Activated CD4-positive, alpha-beta T cell treated with anti-CD3 and anti-CD28 coated beads, Interleukin-2, amount 10 ng/mL, durations not matched to agents 24 days and 14 days (primary cell): ENCODE data around the gene HMOX2. TPM values are rescaled to one million over a fixed set of nuclear protein-coding genes. Genes with fewer than 3 reads are reported as not detected.

Source experiments
- DNase-seq: peaks from one replicate; pipeline ENCODE4 v3.0.0; 2022
- H3K27ac Mint-ChIP-seq: one replicate; pipeline ENCODE4 v1.8.0; 2022; ENCODE audit warnings: mild to moderate bottlenecking, mixed read lengths
- H3K27me3 Mint-ChIP-seq: one replicate; pipeline ENCODE4 v1.8.0; 2022; ENCODE audit warnings: mixed read lengths
- H3K36me3 Mint-ChIP-seq: one replicate; pipeline ENCODE4 v1.8.0; 2022; ENCODE audit warnings: low read depth, mild to moderate bottlenecking, mixed read lengths
- H3K4me1 Mint-ChIP-seq: one replicate; pipeline ENCODE4 v1.8.0; 2021; ENCODE audit warnings: mixed read lengths
- H3K4me3 Mint-ChIP-seq: one replicate; pipeline ENCODE4 v1.8.0; 2022; ENCODE audit warnings: mild to moderate bottlenecking, moderate library complexity, mixed read lengths
- H3K9me3 Mint-ChIP-seq: one replicate; pipeline ENCODE4 v1.8.0; 2021; ENCODE audit warnings: mixed read lengths
- intact Hi-C: fragments of 100-400 bp; cut with micrococcal nuclease; formaldehyde crosslinking; loops from one replicate; pipeline ENCODE4 v1.15.1; 2023
- total RNA-seq: library from RNA; stranded (reverse); gene quantifications from 2 replicates; pipeline ENCODE4 v1.2.3, GENCODE V29; 2022

Gene HMOX2
- total RNA-seq, 1 donor from 2014 or later: 64.3 TPM

DNA sequence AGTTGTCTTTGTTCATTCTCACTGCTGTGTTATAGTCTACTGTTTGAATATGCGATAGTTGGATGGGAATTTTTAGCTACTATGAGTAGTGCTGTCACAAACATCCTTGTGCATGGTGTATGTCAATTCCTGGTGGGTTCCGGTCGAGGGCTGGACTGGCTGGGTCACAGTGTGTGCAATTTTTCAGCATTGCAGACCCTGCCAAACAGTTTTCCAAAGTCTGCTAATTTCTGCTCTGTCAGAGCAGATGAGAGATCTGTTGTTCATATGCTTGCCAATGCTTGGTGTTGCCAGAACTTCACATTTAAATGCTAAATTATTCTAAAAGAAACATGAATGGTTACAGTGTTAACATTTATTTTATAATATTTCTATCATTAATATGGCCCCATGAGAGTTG is 76.3 kb downstream of the HMOX2 start:
- intact Hi-C loops: no loop called here
- H3K9me3 Mint-ChIP-seq: no peaks in the 10 kb centered on the region
- H3K27ac Mint-ChIP-seq: no peak overlapping the region
- H3K4me1 Mint-ChIP-seq: peaks cover 7% of the 10 kb centered on the region
- H3K36me3 Mint-ChIP-seq: no peaks in the 10 kb centered on the region
- H3K27me3 Mint-ChIP-seq: peaks cover 11% of the 10 kb centered on the region
- no peak overlapping the region for H3K4me3 Mint-ChIP-seq
- DNase-seq: no peak

DNA sequence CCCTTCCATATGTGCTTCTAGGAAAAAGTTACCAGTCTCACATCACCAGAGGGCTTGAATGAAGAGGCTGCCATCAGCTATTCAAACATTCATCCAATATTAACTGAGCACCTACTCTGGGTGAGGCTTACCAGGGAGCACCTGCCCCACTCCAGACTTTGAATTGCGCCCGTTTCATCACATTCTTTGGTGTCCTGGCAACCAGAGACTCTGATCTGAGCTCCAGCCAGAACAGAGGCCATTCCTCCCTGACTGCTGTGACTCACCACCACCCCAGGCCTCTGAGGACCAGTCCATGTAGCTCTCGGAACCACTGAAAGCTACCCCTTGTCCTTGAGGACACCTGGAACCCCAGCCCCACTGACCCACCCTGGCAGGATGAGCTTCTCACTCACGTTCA is 79.9 kb downstream of the HMOX2 start, which contains the start of gene C16orf96:
Gene C16orf96, plus strand, starts transcription at position 229 of the 400 bp plus-strand sequence. Its CDS starts 150 bp downstream, at position 379.
- Mint-ChIP-seq H3K36me3 (no peaks in the 10 kb centered on the region), H3K27me3 (peaks cover 8% of the 10 kb centered on the region), H3K9me3 (no peaks in the 10 kb centered on the region), H3K4me1 (no peaks in the 10 kb centered on the region), H3K4me3 (no peak within 1 kb of the TSS), H3K27ac (no peak within 1 kb of the TSS)
- no peak for DNase-seq
- intact Hi-C loops: no loop called here

DNA sequence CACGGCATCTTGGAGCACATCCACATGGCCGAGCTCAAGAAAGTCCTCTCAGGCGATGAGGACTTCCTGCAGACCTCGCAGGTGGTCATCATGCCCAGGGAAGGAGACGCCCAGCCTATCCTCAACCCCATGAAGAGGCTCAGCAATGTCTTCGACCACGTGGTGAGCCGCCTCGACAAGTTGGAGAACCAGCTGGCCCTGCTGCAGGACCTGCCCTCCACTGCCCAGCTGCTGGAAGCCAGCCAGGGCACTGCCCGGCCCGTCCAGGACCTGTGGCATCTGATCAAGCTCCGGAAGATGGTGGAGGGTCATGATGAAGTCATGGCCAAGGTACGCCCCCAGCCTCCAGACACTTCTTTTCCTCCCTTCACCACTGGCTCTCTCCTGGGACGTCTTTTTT is 80.4 kb downstream of the HMOX2 start:
- no peak for DNase-seq
- Mint-ChIP-seq H3K4me1 (no peaks in the 10 kb centered on the region), H3K27ac (no peak overlapping the region), H3K4me3 (no peak overlapping the region), H3K27me3 (peaks cover 8% of the 10 kb centered on the region), H3K9me3 (no peaks in the 10 kb centered on the region), H3K36me3 (no peaks in the 10 kb centered on the region)
- intact Hi-C loops: no loop called here

DNA sequence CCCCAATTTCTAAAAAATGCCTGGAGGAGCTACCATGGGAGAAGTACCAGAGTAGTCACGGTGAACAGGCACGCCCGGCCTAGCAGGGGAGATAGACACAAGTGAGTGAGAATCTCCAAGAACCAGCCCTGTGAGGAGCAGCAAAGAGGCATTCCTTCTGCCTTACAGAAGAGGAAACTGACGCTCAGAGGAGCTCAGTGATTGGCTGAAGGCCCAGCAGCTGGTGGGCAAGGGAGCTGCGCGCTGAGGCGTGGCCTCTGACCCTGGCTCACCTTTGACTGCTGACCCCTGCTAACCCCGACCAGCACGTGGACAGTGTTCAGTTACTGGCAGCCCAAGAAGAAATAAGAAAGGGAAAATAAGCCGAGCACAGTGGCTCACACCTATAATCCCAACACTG is 81.8 kb downstream of the HMOX2 start:
- Mint-ChIP-seq H3K4me1 (no peaks in the 10 kb centered on the region), H3K36me3 (no peaks in the 10 kb centered on the region), H3K27ac (no peak overlapping the region), H3K9me3 (no peaks in the 10 kb centered on the region), H3K27me3 (peaks cover under 1% of the 10 kb centered on the region), H3K4me3 (no peak overlapping the region)
- intact Hi-C loops: no loop called here
- DNase-seq: no peak

Other genes starting within 250 kb of the HMOX2 start
- not detected in 2 replicates for gene SRL, start 234.3 kb upstream of the HMOX2 start, total RNA-seq
- 46.1 and 53.4 TPM in 2 replicates for gene TFAP4, start 203.4 kb upstream of the HMOX2 start, total RNA-seq
- 1.0 and 1.4 TPM in 2 replicates for gene GLIS2, start 160.3 kb upstream of the HMOX2 start, total RNA-seq
- gene PAM16, start 125.1 kb upstream of the HMOX2 start, total RNA-seq: 93.5 and 104 TPM in 2 replicates
- gene VASN, start 104.5 kb upstream of the HMOX2 start, total RNA-seq: 0.16 TPM in 1 of 2 replicates, not detected in the other
- 86.3 and 93.3 TPM in 2 replicates for gene CORO7, start 59.8 kb upstream of the HMOX2 start, total RNA-seq
- 106 and 108 TPM in 2 replicates for gene DNAJA3, start 50.5 kb upstream of the HMOX2 start, total RNA-seq
- 32.2 and 34.5 TPM in 2 replicates for gene NMRAL1, start 1.8 kb upstream of the HMOX2 start, total RNA-seq
- gene CDIP1, start 62.4 kb downstream of the HMOX2 start, total RNA-seq: 49.4 and 55.2 TPM in 2 replicates
- not detected in 2 replicates for gene C16orf96, start 79.9 kb downstream of the HMOX2 start, total RNA-seq
- 17.2 and 20.5 TPM in 2 replicates for gene UBALD1, start 138.5 kb downstream of the HMOX2 start, total RNA-seq
- gene MGRN1, start 148.4 kb downstream of the HMOX2 start, total RNA-seq: 103 and 108 TPM in 2 replicates
- 35.4 and 36.1 TPM in 2 replicates for gene NUDT16L1, start 217.2 kb downstream of the HMOX2 start, total RNA-seq